GM10266 (cell line): ENCODE measurements around the gene CLIC3.

ENCODE experiments used
- DNase-seq: peaks from one replicate; pipeline ENCODE4 v3.0.0; 2012; ENCODE audit errors: extremely low spot score
- CTCF ChIP-seq: IDR thresholded peaks from 2 replicates; pipeline ENCODE4 v1.5.1; 2012; ENCODE audit warnings: mild to moderate bottlenecking, low read depth; ENCODE audit not compliant: control insufficient read depth, insufficient read depth; ENCODE audit errors: missing control alignments

Gene CLIC3

GRCh38 chr9:136946228-136947027 is 49.9 kb downstream of the CLIC3 start:
- TF ChIP-seq CTCF = no peak
- DNase-seq = no peak

- no peak for TF ChIP-seq CTCF
- DNase-seq = no peak
Observed at GRCh38 chr9:136945333-136946227, 50.8 kb downstream of the CLIC3 start.
